Measurements from ENCODE around the gene WDR87. TPM values are rescaled to one million over a fixed set of nuclear protein-coding genes. Genes with fewer than 3 reads are reported as not detected.

The WDR87 gene
- polyA plus RNA-seq, 3 donors, result not detected

- 86% methylated on average over 16 of the region's 25 CpGs for WGBS (ENCODE audit: insufficient coverage)
- intact Hi-C loops (cut with micrococcal nuclease), result no loop called here
- Mint-ChIP-seq H3K4me1 (peaks cover 25% of the 10 kb centered on the region), H3K9me3 (peaks cover 0 to 4% (median 0%) of the 10 kb centered on the region in 7 donors), H3K27me3 (ENCODE audit: low read depth in 3 of 3) (no peaks in the 10 kb centered on the region), H3K27ac (peak overlapping the region in 6 of 7 donors; percentile 35 to 80 (median 78)), H3K4me3 (peak overlapping the region in 1 of 2 donors; percentile 71), H3K36me3 (no peaks in the 10 kb centered on the region)
- Histone ChIP-seq H4K20me1 (ENCODE audit: insufficient read depth, low read length) (no peaks in the 10 kb centered on the region), H3K27me3 (ENCODE audit: control insufficient read depth in 2 of 2, insufficient read depth in 2 of 2, low read length in 2 of 2) (no peaks in the 10 kb centered on the region), H2AFZ (ENCODE audit: insufficient read depth, low read depth, low read length, poor library complexity, severe bottlenecking) (peak overlapping the region; percentile 9), H3K79me2 (ENCODE audit: insufficient read depth, low read length) (no peaks in the 10 kb centered on the region), H3K36me3 (replicated peaks in 1 of 2; ENCODE audit: control insufficient read depth in 1 of 2, insufficient read depth in 2 of 2, low read length in 2 of 2) (no peaks in the 10 kb centered on the region), H3K4me2 (replicated peaks; ENCODE audit: extremely low read depth, low read length, poor library complexity, severe bottlenecking) (peak overlapping the region; percentile 32), H3K27ac (ENCODE audit: low read depth in 1 of 2, low read length in 2 of 2) (peak overlapping the region in 1 of 2 donors; percentile 65), H3K9me3 (replicated peaks in 1 of 2; ENCODE audit: control insufficient read depth in 1 of 2, insufficient read depth in 1 of 2, low read length in 2 of 2) (no peaks in the 10 kb centered on the region), H3K9ac (ENCODE audit: insufficient read depth, low read length, poor library complexity, severe bottlenecking) (no peak overlapping the region), H3K4me1 (ENCODE audit: control insufficient read depth in 1 of 2, insufficient read depth in 2 of 2, low read length in 2 of 2) (peaks cover 17 to 26% of the 10 kb centered on the region in 2 donors), H3K4me3 (replicated peaks in 1 of 3; ENCODE audit: low read depth in 2 of 3, low read length in 3 of 3) (no peak overlapping the region)
- TF ChIP-seq CTCF (IDR thresholded peaks at IDR 0.05), result no peak
- no peak for DNase-seq
These were observed 44.2 kb upstream of the WDR87 start for GRCh38 chr19:37950471-37951175.

- H3K4me2 ChIP-seq (replicated peaks; ENCODE audit: extremely low read depth, low read length, poor library complexity, severe bottlenecking), result no peak overlapping the region
- intact Hi-C loops (cut with micrococcal nuclease), result no loop called here
- no peaks in the 10 kb centered on the region for H3K9me3 ChIP-seq (replicated peaks in 1 of 2; ENCODE audit: control insufficient read depth in 1 of 2, insufficient read depth in 1 of 2, low read length in 2 of 2)
- peaks cover 17 to 20% of the 10 kb centered on the region in 2 donors for H3K4me1 ChIP-seq (ENCODE audit: control insufficient read depth in 1 of 2, insufficient read depth in 2 of 2, low read length in 2 of 2)
- TF ChIP-seq CTCF (IDR thresholded peaks at IDR 0.05), result no peak
- Mint-ChIP-seq H3K9me3 (peaks cover 0 to 4% (median 0%) of the 10 kb centered on the region in 7 donors), H3K4me3 (no peak overlapping the region), H3K36me3 (peaks cover 0 to under 1% of the 10 kb centered on the region in 2 donors), H3K27ac (no peak overlapping the region), H3K27me3 (ENCODE audit: low read depth in 3 of 3) (no peaks in the 10 kb centered on the region), H3K4me1 (peaks cover 19% of the 10 kb centered on the region)
- no peaks in the 10 kb centered on the region for H3K36me3 ChIP-seq (replicated peaks in 1 of 2; ENCODE audit: control insufficient read depth in 1 of 2, insufficient read depth in 2 of 2, low read length in 2 of 2)
- H3K27me3 ChIP-seq (ENCODE audit: control insufficient read depth in 2 of 2, insufficient read depth in 2 of 2, low read length in 2 of 2), result no peaks in the 10 kb centered on the region
- no peak overlapping the region for H3K9ac ChIP-seq (ENCODE audit: insufficient read depth, low read length, poor library complexity, severe bottlenecking)
- no peak for DNase-seq
- 100% methylated on average over 4 of the region's 6 CpGs for WGBS (ENCODE audit: insufficient coverage)
- H4K20me1 ChIP-seq (ENCODE audit: insufficient read depth, low read length), result peaks cover 3% of the 10 kb centered on the region
- H3K4me3 ChIP-seq (replicated peaks in 1 of 3; ENCODE audit: low read depth in 2 of 3, low read length in 3 of 3), result no peak overlapping the region
- no peak overlapping the region for H2AFZ ChIP-seq (ENCODE audit: insufficient read depth, low read depth, low read length, poor library complexity, severe bottlenecking)
- H3K79me2 ChIP-seq (ENCODE audit: insufficient read depth, low read length), result no peaks in the 10 kb centered on the region
- no peak overlapping the region for H3K27ac ChIP-seq (ENCODE audit: low read depth in 1 of 2, low read length in 2 of 2)
These were observed 42.0 kb upstream of the WDR87 start for GRCh38 chr19:37948362-37948761.

Data from CD14-positive monocyte (primary cell).